Transverse colon (tissue), 4 donors: ENCODE results near the gene FBXO41. TPM values are rescaled to one million over a fixed set of nuclear protein-coding genes. Genes with fewer than 3 reads are reported as not detected.

ENCODE experiments used
- DNase-seq: peaks from one replicate; pipeline ENCODE4 v3.0.0-alpha.2; 2019
- H3K27ac ChIP-seq, 4 donors: fragments of 200-600 bp; sonication (generic); 2 replicates each; pipeline ENCODE4 v1.5.1; 2016 to 2018; ENCODE audit warnings: inconsistent platforms in 4 of 4
- H3K27me3 ChIP-seq: fragments of 200-600 bp; sonication (generic); 2 replicates; pipeline ENCODE4 v1.5.1; 2017; ENCODE audit warnings: inconsistent platforms
- H3K36me3 ChIP-seq, 4 donors: fragments of 200-600 bp; sonication (generic); 2 replicates each; pipeline ENCODE4 v1.5.1; 2017 to 2019; ENCODE audit warnings: inconsistent platforms in 4 of 4
- H3K4me1 ChIP-seq, 4 donors: fragments of 200-600 bp; sonication (generic); 2 replicates each; pipeline ENCODE4 v1.5.1; 2017 to 2020; ENCODE audit warnings: inconsistent platforms in 4 of 4
- H3K4me3 ChIP-seq, 4 donors: fragments of 200-600 bp; sonication (generic); 1 replicate in 1 of 4; 2 replicates in 3 of 4; pipeline versions ENCODE4 v1.5.1 to v1.6.1; 2017 to 2019; ENCODE audit warnings: inconsistent platforms in 4 of 4
- H3K9me3 ChIP-seq, 2 donors: fragments of 200-600 bp; sonication (generic); 2 replicates each; pipeline ENCODE4 v1.5.1; 2017 to 2019; ENCODE audit warnings: inconsistent platforms in 2 of 2
- EP300 ChIP-seq: sonication (generic); formaldehyde crosslinking; IDR thresholded peaks from one replicate; pipeline ENCODE4 v1.6.1; 2017; ENCODE audit warnings: antibody characterized with exemption, low read depth
- POLR2A ChIP-seq: fragments of 450-650 bp; IDR thresholded peaks from one replicate; pipeline ENCODE4 v1.6.1; 2016; ENCODE audit warnings: antibody characterized with exemption, mild to moderate bottlenecking, moderate library complexity
- POLR2AphosphoS5 ChIP-seq, 3 donors: sonication (generic); formaldehyde crosslinking; IDR thresholded peaks; one replicate each; pipeline ENCODE4 v1.6.1; 2016; ENCODE audit warnings: antibody characterized with exemption in 3 of 3
- WGBS, 2 donors: methylation state at CpG; one replicate each; pipeline ENCODE4 v1.1.5; 2018; ENCODE audit warnings: low coverage in 1 of 2; 5-methylcytosine and 5-hydroxymethylcytosine counted together
- in situ Hi-C, 4 donors: fragments of 200-750 bp; cut with MboI; loops; one replicate each; pipeline versions ENCODE4 v1.15.0 to v1.15.1; 2017; ENCODE audit warnings: low sequenced_read_pairs in 3 of 4, low pct_ligation_motif_present in 1 of 4, low pct_unique_long_range_greater_than_20kb in 1 of 4
- intact Hi-C: fragments of 100-400 bp; cut with DNase I; formaldehyde crosslinking; loops from one replicate; pipeline ENCODE4 v1.15.1; 2023; ENCODE audit warnings: low total_unique reads
- total RNA-seq, 4 donors: library from RNA; depleted of rRNA; stranded (reverse); fragments of >200 nt; gene quantifications; one replicate each; pipeline ENCODE4 v1.1.0, GENCODE V29; 2016
- TF ChIP-seq, protein P1 (sequence below), 5 experiments: fragments of 200-600 bp in 3 of 5; fragments of 450-650 bp in 2 of 5; sonication (generic) in 3 of 5; IDR thresholded peaks; 1 replicate in 2 of 5; 2 replicates in 3 of 5; pipeline ENCODE4 v1.5.1; 2016 to 2017; ENCODE audit warnings: antibody characterized with exemption in 5 of 5, inconsistent platforms in 3 of 5, mild to moderate bottlenecking in 2 of 5, moderate library complexity in 1 of 5

The FBXO41 gene
- total RNA-seq, 4 donors from 2014 or later, result 1.4 to 10.0 (median 5.7) TPM

- in situ Hi-C loops (no loop called here), intact Hi-C loops (no loop called here)
- WGBS, 2 donors, result 0 to 6% methylated on average over 7 to 58 of the region's 82 CpGs
- Histone ChIP-seq H3K4me3 (peak overlapping the region in 2 of 4 donors; percentile 6 to 34), H3K4me1 (peaks cover 2 to 27% (median 17%) of the 10 kb centered on the region in 4 donors), H3K27me3 (peaks cover 69% of the 10 kb centered on the region), H3K27ac (no peak overlapping the region), H3K9me3 (no peaks in the 10 kb centered on the region), H3K36me3 (no peaks in the 10 kb centered on the region)
- no peak for TF ChIP-seq POLR2A
- DNase-seq, result no peak
Measured at GRCh38 chr2:73291461-73292315, 7.4 kb upstream of the FBXO41 start.

GRCh38 chr2:73291093-73291460 lies 6.8 kb upstream of the FBXO41 start:
- H3K4me3 ChIP-seq, result peak overlapping the region in 2 of 4 donors; percentile 6 to 34

GRCh38 chr2:73290049-73290839 lies 6.0 kb upstream of the FBXO41 start:
- in situ Hi-C loops, result no loop called here
- WGBS, 2 donors, result 62 to 100% methylated on average over 1 to 6 of the region's 6 CpGs

More at GRCh38 chr2:73291093-73291460, 6.8 kb upstream of the FBXO41 start:
- TF ChIP-seq POLR2A (no peak), POLR2AphosphoS5 (IDR thresholded peaks at IDR 0.05) (no peak), EP300 (no peak)
- TF ChIP-seq, protein P1, sequence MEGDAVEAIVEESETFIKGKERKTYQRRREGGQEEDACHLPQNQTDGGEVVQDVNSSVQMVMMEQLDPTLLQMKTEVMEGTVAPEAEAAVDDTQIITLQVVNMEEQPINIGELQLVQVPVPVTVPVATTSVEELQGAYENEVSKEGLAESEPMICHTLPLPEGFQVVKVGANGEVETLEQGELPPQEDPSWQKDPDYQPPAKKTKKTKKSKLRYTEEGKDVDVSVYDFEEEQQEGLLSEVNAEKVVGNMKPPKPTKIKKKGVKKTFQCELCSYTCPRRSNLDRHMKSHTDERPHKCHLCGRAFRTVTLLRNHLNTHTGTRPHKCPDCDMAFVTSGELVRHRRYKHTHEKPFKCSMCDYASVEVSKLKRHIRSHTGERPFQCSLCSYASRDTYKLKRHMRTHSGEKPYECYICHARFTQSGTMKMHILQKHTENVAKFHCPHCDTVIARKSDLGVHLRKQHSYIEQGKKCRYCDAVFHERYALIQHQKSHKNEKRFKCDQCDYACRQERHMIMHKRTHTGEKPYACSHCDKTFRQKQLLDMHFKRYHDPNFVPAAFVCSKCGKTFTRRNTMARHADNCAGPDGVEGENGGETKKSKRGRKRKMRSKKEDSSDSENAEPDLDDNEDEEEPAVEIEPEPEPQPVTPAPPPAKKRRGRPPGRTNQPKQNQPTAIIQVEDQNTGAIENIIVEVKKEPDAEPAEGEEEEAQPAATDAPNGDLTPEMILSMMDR (IDR thresholded peaks at IDR 0.05), result no peak
- Histone ChIP-seq H3K27ac (no peak overlapping the region), H3K27me3 (peaks cover 66% of the 10 kb centered on the region), H3K9me3 (no peaks in the 10 kb centered on the region), H3K4me1 (peaks cover 2 to 27% (median 17%) of the 10 kb centered on the region in 4 donors), H3K36me3 (no peaks in the 10 kb centered on the region)
- peak; percentile 45 for DNase-seq
- in situ Hi-C loops (no loop called here), intact Hi-C loops (no loop called here)
- WGBS, 2 donors, result 7 to 15% methylated on average over 5 to 34 of the region's 34 CpGs

DNA sequence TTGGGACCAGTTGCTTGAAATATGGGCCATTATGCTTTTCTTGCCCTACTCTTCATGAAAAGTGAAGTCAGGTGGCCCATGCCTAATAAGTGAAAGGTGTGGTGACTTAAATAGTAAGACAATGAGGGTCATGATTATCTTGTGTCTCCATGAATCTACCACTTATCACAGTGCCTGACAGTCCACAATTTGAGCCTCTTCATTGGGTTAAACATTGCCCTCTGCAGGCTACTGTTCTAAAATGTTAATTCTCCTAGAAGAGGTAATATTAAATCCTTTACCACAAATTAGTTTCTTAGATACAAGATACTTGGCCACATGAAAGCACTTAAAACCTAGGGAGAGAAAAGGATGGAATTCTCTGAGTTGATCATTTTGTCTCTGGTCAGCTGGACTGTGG lies 5.0 kb upstream of the FBXO41 start:
- Histone ChIP-seq H3K36me3 (no peaks in the 10 kb centered on the region), H3K27me3 (peaks cover 52% of the 10 kb centered on the region), H3K9me3 (no peaks in the 10 kb centered on the region), H3K4me3 (no peak overlapping the region), H3K27ac (no peak overlapping the region), H3K4me1 (peaks cover 2 to 35% (median 24%) of the 10 kb centered on the region in 4 donors)
- intact Hi-C loops (no loop called here), in situ Hi-C loops (no loop called here)
- no peak for DNase-seq
- TF ChIP-seq, protein P1 (IDR thresholded peaks at IDR 0.05), result no peak
- no peak for TF ChIP-seq POLR2A

More at GRCh38 chr2:73290049-73290839, 6.0 kb upstream of the FBXO41 start:
- Histone ChIP-seq H3K4me3 (no peak overlapping the region), H3K9me3 (no peaks in the 10 kb centered on the region), H3K36me3 (no peaks in the 10 kb centered on the region), H3K27ac (no peak overlapping the region), H3K4me1 (peaks cover 2 to 27% (median 17%) of the 10 kb centered on the region in 4 donors), H3K27me3 (peaks cover 60% of the 10 kb centered on the region)
- TF ChIP-seq POLR2A (no peak), EP300 (no peak), POLR2AphosphoS5 (IDR thresholded peaks at IDR 0.05) (no peak)
- TF ChIP-seq, protein P1 (IDR thresholded peaks at IDR 0.05), result peak in 4 of 5 experiments; percentile 20 to 41 (median 30)
- intact Hi-C loops, result no loop called here
- peak; percentile 30 for DNase-seq
